Stimulated activated CD4-positive, alpha-beta T cell treated with anti-CD3 and anti-CD28 coated beads, Interleukin-4, amount 100 ng/mL, for 1 hour (primary cell): ENCODE measurements around the gene PAX4.
"Not testable (repeated sequence)": the region's sequence is repeated elsewhere in the genome, so short reads cannot be mapped to it uniquely, and the experiment has no call there.

Source experiments
- DNase-seq: peaks from one replicate; pipeline ENCODE4 v3.0.0-alpha.2; 2020

The PAX4 gene

GRCh38 chr7:127584648-127585043 lies 33.3 kb downstream of the PAX4 start:
- DNase-seq = no peak

- DNase-seq = no peak
Observed at GRCh38 chr7:127582361-127582760, 35.6 kb downstream of the PAX4 start.

- no peak for DNase-seq
Observed at GRCh38 chr7:127581716-127582115, 36.2 kb downstream of the PAX4 start.

GRCh38 chr7:127580612-127581011 lies 37.3 kb downstream of the PAX4 start:
- no peak for DNase-seq

GRCh38 chr7:127578711-127579275 lies 39.1 kb downstream of the PAX4 start:
- DNase-seq = no peak

- DNase-seq = no peak
Observed at GRCh38 chr7:127578036-127578684, 39.8 kb downstream of the PAX4 start.

- no peak for DNase-seq
Observed at GRCh38 chr7:127571741-127572505, 46.0 kb downstream of the PAX4 start.

GRCh38 chr7:127568034-127568433 lies 49.9 kb downstream of the PAX4 start:
- DNase-seq = not testable (repeated sequence)

- no peak for DNase-seq
Observed at GRCh38 chr7:127566242-127566641, 51.7 kb downstream of the PAX4 start.
